ENCODE data around the gene UGGT2.
"Not testable (repeated sequence)": the region's sequence is repeated elsewhere in the genome, so short reads cannot be mapped to it uniquely, and the experiment has no call there.

The UGGT2 gene

DNA sequence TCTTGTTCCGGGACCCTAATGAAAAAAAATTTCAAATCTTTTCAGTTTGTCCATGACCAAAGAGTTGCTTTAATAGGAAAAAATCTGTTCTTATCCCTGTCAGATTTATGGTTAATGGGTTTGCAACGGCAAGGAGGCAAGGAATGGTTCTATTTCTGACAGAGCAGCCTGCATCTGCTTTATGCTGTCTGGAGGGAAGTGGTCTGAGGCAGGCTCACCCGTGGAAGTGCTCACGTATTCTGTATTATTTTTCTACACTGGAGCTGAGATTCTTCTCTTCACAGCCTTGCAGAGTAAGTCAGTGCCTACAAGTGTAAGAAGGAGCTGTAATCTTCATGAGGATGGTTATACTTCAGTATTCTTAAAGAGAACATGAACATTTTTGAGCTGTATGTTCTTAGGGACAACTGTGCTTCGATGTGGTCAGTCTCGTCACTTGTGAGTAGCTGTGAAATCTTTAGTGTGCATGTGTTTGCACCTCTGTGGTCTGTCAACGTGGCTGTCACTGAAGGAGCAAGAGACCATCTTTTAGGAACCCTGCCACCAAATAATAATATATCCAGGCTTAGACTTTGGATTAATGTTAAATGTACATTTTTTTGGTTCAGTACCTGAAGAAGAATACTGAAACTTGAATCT lies 262.0 kb downstream of the UGGT2 start:
- DNase-seq, result no peak

DNA sequence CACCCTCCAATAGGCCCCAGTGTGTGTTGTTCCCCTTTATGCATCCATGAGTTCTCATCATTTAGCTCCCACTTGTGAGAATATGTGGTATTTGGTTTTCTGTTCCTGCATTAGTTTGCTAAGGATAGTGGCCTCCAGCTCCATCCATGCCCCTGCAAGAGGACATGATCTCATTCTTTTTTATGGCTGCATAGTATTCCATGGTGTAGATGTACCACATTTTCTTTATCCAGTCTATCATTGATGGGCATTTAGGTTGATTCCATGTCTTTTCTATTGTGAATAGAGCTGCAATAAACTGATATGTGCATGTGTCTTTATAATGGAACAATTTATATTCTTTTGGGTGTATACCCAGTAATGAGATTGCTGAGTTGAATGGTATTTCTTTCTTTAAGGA lies 263.9 kb downstream of the UGGT2 start:
- not testable (repeated sequence) for DNase-seq

DNA sequence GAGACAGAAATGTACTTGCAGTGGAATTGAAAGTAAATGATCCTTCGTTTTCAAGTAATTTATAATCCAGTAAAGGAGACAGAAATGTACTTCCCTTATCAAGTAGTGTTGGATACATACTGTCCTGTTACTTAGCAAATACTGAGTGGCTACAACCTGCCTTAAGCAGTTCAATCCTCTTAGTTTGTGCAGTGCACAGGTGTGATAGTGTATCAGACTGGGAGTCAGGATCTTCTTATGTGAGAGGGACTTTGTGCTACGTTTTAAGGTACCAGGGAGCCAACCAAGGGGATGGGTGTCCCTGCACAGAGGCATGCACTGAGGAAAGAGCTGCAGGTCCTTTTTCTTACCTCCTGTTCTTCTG lies 265.1 kb downstream of the UGGT2 start:
- DNase-seq, result no peak

DNA sequence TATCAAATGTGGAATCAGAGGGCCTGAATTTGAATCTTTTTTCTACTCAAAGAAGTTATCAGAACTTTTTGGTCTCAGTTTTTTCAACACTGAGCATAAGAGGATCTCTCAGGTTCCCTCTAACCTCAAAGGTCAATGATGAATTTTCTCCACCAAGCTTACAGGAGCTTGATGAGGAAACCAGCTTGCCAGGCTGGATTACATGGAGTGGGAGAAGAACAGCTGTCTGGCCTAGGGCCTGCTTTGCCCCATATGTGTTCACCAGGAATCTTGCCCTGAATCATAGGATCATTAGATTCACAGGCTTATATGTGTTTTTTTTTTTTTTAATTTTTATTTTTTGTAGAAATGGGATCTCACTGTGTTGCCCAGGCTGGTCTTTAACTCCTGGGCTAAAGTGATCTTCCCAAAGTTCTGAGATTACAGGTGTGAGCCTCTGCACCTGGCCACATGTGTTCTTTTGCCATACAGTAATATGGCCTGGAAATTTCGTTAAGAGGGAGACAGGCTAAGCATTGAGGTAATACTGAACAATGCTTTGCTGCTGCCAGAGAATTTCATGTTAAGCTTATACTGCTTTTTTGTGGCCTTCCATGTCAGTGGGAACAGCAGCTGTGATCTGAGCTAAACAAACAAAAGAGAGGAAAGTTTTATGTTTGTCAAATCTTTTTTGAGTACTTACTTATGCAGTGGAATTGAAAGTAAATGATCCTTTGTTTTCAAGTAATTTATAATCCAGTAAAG lies 265.7 kb downstream of the UGGT2 start:
- no peak for DNase-seq

DNA sequence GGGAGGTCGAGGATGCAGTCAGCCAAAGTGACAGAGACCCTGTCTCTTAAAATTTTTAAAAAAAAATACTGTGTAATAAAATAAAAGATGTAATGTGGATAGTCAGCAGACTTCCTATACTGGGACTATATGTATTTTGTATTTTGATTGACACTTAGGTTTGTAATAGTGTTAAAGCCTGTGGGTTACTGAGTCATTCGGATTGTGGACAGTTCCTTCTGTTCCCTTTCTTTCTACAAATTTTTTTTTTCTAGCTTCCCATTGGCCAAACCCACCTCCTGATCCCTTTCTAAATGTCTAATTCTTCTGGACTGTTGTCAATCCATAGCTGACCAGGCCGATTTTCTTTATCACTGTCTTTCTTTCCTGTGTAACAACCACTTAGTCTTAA lies 268.3 kb downstream of the UGGT2 start:
- no peak for DNase-seq

DNA sequence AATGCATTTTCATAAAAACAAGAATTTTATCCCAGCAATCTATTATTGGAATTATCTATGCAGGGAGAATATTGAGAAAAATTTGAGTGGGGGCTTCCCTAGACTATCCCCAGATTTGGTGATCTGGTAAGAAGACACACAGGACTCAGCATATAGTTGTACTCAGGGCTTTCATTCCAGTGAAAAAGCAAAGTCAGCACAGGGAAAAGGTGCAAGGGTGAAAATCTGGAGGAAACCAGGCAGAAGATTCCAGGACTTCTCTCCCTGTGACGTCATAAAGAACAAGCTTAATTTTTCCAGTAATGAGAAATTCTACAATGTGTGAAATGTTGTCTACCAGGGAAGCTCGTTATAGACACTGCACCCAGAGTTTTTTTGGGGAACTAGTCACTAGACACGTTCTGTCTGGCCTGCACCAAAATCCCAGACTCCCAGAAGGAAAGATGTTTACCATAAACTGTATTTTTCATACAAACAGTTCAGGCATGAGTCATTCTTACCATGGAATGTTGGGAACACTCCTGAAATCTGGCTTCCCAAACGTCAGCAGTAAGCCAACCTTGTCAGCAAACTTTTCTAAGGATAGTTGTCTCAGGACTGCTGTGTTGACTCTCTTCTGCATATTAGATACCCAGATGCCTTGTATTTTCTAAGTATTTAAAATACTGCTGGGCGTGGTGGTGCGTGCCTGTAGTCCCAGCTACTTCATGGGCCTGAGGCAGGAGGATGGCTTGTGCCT lies 268.9 kb downstream of the UGGT2 start:
- DNase-seq, result no peak

DNA sequence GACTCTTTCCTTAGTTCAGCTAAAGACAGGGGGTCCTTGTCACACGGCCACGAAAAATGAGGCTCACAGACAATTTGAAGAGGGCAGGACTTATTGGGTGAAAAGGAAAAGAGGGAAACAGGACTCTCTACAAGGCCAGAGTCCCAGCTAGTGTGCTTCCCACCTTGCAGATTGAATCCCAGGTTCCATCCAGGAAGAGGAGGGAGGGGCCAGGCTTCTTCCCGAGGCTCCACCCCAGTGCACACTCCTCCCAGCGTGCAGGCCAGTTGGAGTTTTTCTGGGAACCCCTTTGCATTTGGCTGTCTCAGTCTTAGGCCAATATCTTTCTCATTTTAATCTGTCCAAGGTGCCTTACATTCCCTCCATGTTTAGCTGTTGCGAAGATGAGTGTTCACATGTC lies 269.5 kb downstream of the UGGT2 start:
- DNase-seq, result no peak

DNA sequence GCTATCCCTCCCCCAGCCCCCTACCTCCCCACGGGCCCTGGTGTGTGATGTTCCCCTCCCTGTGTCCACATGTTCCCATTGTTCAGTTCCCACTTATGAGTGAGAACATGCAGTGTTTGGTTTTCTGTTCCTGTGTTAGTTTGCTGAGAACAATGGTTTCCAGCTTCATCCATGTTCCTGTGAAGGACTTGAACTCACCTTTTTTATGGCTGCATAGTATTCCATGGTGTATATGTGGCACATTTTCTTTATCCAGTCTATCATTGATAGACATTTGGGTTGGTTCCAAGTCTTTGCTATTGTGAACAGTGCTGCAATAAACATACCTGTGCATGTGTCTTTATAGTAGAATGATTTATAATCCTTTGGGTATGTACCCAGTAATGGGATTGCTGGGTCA lies 271.3 kb downstream of the UGGT2 start:
- DNase-seq, result not testable (repeated sequence)

DNA sequence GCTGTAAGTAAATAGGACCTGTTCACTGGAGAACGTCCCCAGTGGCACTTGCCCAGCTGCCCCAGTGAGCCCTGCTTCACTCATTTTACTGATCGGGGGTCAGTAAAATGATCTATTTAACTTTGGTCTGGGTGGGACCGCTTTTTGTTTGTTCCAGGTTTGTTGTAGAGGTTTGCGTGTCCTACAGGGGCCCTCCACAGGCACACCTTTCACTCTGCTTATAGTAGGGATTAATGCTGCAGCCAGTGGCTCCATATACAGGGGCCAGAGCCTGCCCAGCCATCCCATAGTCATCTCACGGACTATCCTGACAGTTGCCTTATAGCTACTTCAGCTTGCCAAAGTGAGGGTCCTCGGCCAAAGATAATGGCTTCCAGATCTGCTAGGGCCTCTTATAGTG lies 272.2 kb downstream of the UGGT2 start:
- no peak for DNase-seq

DNA sequence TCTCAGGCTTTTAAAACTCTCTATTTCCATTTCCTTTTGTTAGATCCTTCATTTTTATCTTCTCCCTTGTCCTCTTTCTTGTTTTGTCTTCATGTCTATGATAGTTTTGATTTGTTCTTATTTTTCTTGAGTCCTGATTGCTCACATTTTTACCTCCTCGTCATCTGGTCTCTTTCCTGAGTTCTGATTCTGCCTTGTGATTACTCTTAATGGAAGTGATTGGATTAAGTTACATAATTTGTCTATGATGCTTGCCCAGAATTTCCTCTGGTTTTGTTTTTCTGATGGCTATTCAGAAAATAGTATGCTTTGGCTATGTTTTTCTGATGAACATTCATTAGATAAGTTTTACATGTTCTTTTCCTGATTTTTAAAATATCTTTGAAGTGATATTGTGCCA lies 273.7 kb downstream of the UGGT2 start:
- no peak for DNase-seq

DNA sequence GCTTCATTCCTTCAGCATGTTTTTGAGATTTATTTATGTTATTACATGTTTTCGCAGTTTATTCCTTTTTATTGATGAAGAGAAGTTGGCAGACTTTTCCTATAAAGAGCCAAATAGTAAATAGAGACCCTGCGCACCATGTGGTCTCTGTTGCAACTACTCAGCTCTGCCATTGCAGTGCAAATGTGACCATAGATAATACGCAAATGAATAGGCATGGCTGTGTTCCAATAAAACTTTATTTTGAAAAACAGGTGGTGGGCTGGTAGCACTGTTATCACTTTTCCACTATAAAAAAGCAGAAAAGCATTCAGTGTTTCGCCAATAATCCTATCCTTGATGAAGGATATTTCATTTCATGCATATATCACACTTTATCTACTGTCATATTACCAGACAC lies 281.3 kb downstream of the UGGT2 start:
- no peak for DNase-seq

DNA sequence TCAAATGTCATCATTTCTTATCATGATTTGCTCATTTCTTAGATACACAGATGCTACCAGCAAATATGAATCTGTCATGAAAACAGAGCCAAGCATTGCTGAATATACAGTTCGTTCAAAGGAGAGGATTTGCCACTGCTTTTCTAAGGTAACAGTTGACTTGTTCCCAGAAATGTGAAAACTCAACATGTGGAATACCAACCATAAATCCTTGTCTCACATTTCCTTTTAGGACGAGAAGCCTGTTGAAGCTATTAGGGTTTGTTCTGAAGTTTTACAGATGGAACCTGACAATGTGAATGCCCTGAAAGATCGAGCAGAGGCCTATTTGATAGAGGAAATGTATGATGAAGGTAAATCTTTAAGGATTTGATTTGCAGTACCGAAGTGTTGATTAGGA lies 289.6 kb downstream of the UGGT2 start:
- no peak for DNase-seq

DNA sequence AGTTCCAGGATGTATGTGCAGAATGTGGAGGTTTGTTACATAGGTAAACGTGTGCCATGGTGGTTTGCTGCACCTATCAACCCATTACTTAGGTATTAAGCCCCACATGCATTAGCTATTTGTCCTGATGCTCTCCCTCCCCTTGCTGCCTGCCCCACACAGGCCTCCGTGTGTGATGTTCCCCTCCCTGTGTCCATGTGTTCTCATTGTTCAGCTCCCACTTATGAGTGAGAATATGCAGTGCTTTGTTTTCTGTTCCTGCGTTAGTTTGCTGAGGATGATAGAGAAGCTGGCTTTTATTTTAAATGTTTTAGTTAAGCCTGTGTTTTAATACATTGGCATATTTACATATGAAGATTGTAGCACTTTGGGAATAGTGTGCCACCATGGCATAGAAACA lies 290.6 kb downstream of the UGGT2 start:
- not testable (repeated sequence) for DNase-seq

DNA sequence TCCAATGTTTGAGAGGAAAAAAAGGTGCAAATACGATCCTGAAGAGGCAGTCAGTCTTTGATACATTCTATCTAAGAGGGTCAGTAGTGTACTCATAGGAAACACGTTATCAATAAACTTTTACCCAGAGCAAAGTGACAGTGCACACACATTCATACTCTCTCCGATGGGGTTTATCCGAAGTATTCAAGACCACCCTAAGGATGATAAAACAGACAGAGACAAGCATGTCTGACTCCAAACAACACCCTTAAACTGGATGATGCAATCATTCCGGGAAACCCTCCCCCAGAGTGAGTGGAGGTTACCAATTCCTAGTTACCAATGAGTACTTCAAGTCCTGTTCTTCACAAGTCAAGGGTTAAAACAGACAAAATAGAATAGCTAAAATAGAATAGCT lies 297.1 kb downstream of the UGGT2 start:
- DNase-seq, result no peak

DNA sequence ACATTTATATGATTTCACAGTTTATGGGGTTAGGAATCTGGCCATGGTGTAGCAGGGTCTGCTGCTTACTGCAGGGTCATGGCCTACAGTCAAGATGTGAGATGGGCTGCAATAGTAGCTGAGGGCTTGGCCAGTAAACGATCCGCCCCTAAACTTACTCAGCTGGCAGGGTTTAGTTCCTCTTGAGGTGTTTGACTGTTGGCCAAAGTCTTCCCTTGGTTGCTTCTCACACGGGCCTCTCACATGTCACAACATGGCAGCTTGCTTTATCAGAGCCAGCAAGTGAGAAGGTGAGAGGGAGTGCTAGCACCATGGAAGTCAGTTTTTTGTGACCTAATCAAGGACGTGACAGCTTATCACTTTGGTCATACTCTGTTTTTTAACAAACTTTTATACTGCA lies 299.1 kb downstream of the UGGT2 start:
- no peak for DNase-seq

DNA sequence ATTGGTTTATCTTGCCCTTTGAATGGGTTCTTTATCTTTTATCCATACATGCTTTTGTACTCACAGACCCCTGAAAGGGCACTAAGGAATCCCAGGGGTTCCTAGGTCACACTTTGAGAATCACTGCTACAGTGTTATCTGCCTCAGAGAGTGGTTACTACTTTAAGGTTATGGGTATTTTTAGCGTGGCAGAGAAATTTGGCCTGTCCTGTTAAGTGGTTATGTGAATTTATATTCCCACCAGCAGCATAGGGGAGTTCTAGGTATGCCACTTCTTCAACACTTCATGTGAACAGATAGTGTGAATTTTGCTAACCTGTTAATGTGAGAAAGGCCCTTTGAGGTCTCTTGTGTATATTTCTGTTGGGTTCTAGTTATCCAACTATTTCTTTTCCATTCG lies 300.5 kb downstream of the UGGT2 start:
- DNase-seq, result no peak

Measured in NCI-H1092 (cell line).